ENCODE measurements around the gene OR10A7.

DNA sequence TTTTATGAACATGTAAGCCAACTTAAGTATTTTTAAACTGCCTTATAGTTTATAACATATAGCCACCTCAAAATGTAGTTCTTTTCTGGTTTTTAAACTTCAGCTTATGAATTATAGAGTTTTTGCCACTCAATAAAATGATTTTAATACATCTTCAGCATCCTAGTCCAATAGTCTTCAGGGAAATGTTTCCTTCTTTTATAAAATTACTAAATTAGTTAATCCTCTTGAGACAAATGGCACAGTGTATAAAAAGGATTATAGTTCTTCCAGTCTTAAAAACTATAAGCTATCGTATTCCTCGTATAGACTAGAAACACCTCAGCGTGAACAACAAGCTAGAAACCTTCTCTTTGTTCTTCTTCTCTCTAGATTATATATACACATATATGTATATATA is 23.5 kb downstream of the OR10A7 start, which contains the start of gene OR6C74:
- TF ChIP-seq, protein P1, sequence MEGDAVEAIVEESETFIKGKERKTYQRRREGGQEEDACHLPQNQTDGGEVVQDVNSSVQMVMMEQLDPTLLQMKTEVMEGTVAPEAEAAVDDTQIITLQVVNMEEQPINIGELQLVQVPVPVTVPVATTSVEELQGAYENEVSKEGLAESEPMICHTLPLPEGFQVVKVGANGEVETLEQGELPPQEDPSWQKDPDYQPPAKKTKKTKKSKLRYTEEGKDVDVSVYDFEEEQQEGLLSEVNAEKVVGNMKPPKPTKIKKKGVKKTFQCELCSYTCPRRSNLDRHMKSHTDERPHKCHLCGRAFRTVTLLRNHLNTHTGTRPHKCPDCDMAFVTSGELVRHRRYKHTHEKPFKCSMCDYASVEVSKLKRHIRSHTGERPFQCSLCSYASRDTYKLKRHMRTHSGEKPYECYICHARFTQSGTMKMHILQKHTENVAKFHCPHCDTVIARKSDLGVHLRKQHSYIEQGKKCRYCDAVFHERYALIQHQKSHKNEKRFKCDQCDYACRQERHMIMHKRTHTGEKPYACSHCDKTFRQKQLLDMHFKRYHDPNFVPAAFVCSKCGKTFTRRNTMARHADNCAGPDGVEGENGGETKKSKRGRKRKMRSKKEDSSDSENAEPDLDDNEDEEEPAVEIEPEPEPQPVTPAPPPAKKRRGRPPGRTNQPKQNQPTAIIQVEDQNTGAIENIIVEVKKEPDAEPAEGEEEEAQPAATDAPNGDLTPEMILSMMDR (IDR thresholded peaks at IDR 0.05; ENCODE audit: low read depth, low read length, poor library complexity, severe bottlenecking): no peak
- no peak for TF ChIP-seq EZH2phosphoT487 (IDR thresholded peaks at IDR 0.05; ENCODE audit: borderline replicate concordance, low read length)

All from DOHH2 (cell line).